Fibroblast of upper back skin (primary cell): ENCODE results near the gene LCN2.
"Not testable (repeated sequence)": the region's sequence is repeated elsewhere in the genome, so short reads cannot be mapped to it uniquely, and the experiment has no call there.

ENCODE experiments used
- DNase-seq: peaks from one replicate; pipeline ENCODE4 v3.0.0-alpha.2; 2013

Gene LCN2

GRCh38 chr9:128169925-128170324, 20.7 kb downstream of the LCN2 start:
- DNase-seq: no peak

- DNase-seq: no peak
Measured at GRCh38 chr9:128174062-128174461, 24.8 kb downstream of the LCN2 start.

GRCh38 chr9:128175102-128175563, 25.9 kb downstream of the LCN2 start:
- no peak for DNase-seq

GRCh38 chr9:128175726-128176125, 26.5 kb downstream of the LCN2 start:
- DNase-seq: no peak

- no peak for DNase-seq
Measured at GRCh38 chr9:128178806-128179431, 29.7 kb downstream of the LCN2 start.

- DNase-seq: no peak
Measured at GRCh38 chr9:128180001-128180400, 30.7 kb downstream of the LCN2 start.

GRCh38 chr9:128180447-128180846, 31.2 kb downstream of the LCN2 start:
- DNase-seq: no peak

GRCh38 chr9:128181480-128181879, 32.2 kb downstream of the LCN2 start:
- DNase-seq: not testable (repeated sequence)

- no peak for DNase-seq
Measured at GRCh38 chr9:128182893-128183588, 33.8 kb downstream of the LCN2 start.

GRCh38 chr9:128185979-128186965, 37.0 kb downstream of the LCN2 start:
- no peak for DNase-seq

- no peak for DNase-seq
Measured at GRCh38 chr9:128187361-128187760, 38.1 kb downstream of the LCN2 start.

- no peak for DNase-seq
Measured at GRCh38 chr9:128188209-128188608, 39.0 kb downstream of the LCN2 start.

- DNase-seq: no peak
Measured at GRCh38 chr9:128190013-128190412, 40.8 kb downstream of the LCN2 start.

GRCh38 chr9:128190516-128191405, 41.5 kb downstream of the LCN2 start:
- DNase-seq: no peak

- peak; percentile 74 for DNase-seq
Measured at GRCh38 chr9:128191406-128192046, 42.3 kb downstream of the LCN2 start, which contains the start of gene CIZ1. Gene CIZ1 (minus strand): TSS chr9:128191572. CDS start chr9:128190857, 715 bp downstream.

GRCh38 chr9:128192601-128193371, 43.5 kb downstream of the LCN2 start:
- peak; percentile 90 for DNase-seq

- no peak for DNase-seq
Measured at GRCh38 chr9:128193469-128194096, 44.3 kb downstream of the LCN2 start.

GRCh38 chr9:128201441-128202369, 52.5 kb downstream of the LCN2 start:
- DNase-seq: peak; percentile 59

GRCh38 chr9:128202648-128203023, 53.4 kb downstream of the LCN2 start:
- no peak for DNase-seq
